ENCODE data around the gene M1AP.
A peak's percentile ranks its signal among the peaks of the same experiment; 100 is the strongest.

Gene M1AP

GRCh38 chr2:74593826-74594772 lies 54.0 kb downstream of the M1AP start:
- DNase-seq, result no peak

- DNase-seq, result no peak
Observed at GRCh38 chr2:74588664-74589063, 59.5 kb downstream of the M1AP start.

- DNase-seq, result peak; percentile 33
Observed at GRCh38 chr2:74587664-74588277, 60.4 kb downstream of the M1AP start.

DNA sequence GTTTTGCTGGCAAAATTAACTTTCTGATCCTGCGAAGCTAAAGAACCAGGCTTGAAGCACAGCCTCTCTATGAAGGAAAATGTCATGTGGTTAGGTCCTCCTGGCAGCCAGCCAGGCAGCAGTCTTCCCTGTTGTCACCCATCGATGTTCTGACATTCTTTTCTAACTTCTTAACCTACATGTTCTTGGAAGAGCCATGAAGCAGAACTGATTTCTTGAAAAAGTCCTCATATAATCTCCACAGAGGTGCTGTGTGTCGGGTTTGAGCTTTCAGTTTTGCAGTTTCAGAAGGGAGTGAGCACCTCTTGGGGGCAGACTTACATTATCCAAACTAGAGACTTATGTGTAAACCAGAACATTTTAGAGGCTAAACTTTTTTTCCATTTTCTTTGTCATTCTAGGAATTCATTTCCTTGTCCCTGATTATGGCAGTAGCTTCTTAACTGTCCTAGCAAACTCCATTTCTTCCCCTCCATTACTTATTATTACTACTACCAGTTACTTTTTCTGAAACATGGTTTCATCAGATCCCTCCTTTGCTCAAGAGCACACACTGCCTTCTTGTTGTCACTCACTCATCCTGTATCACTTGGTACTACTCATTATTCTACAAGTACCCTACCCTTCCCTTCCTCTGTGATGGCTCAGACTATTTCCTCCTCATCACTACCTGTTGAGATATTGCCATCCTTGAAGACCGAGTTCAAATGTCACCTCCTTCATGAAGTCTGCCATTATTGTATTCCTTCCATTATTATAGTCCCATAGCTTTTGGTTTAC lies 62.5 kb downstream of the M1AP start:
- DNase-seq, result no peak

GRCh38 chr2:74584088-74584645 lies 64.0 kb downstream of the M1AP start:
- no peak for DNase-seq

- no peak for DNase-seq
Observed at GRCh38 chr2:74583504-74583903, 64.6 kb downstream of the M1AP start.

- no peak for DNase-seq
Observed at GRCh38 chr2:74582184-74582583, 65.9 kb downstream of the M1AP start.

- DNase-seq, result no peak
Observed at GRCh38 chr2:74581463-74581862, 66.7 kb downstream of the M1AP start.

DNA sequence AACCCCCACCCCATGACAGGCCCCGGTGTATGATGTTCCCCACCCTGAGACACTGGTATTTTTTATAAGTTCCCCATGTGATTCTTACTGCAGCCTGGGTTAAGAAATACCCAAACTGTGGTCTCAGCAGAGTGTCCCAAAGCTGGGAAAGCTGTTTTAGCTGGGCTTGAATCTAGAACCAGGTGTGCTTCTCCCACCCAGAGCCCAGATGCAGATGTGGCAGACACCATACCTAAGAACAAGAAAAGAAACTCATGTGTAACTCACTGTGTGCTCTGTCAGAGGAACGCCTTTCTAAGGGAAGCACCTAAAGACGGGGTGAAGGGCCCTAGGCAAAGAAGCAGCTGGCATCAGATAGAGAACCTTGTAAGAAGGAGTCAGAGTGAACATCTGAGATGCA lies 69.7 kb downstream of the M1AP start:
- no peak for DNase-seq

DNA sequence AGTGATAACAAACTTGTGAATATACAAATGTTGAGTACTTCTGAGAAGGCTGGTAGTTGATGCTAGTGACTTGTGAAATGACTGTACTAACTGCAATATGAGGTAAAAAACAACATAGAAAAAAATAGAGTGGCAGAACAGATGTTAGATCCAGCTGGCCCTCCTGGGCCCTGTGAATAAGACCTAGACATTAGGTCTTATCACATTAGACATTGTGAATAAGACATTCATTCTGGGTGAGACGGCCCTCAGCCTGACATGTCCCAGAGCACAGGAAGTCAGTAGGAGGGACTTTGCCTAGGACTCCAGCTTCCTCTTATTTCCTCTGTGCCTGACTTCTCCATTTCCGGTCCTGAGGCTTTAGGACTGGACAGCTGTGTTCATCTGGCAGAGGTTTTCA lies 70.7 kb downstream of the M1AP start:
- no peak for DNase-seq

DNA sequence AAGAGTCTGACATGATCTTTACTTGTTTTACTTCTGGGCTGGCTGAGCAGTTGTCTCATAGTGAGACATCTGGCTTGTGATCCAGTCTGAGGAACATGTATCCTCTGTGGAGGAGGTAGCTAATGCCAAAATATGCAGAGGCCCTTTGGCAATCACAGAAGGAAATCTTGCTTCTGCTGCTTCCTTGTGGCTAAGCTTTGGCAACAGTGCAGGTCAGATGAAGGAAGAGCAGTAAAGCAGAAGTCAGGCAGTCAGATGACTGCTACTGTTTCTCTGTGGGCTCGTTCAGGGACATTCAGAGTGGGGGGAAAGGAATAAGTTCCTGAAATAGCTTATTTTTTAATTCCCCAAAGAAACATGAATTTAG lies 71.3 kb downstream of the M1AP start:
- no peak for DNase-seq

DNA sequence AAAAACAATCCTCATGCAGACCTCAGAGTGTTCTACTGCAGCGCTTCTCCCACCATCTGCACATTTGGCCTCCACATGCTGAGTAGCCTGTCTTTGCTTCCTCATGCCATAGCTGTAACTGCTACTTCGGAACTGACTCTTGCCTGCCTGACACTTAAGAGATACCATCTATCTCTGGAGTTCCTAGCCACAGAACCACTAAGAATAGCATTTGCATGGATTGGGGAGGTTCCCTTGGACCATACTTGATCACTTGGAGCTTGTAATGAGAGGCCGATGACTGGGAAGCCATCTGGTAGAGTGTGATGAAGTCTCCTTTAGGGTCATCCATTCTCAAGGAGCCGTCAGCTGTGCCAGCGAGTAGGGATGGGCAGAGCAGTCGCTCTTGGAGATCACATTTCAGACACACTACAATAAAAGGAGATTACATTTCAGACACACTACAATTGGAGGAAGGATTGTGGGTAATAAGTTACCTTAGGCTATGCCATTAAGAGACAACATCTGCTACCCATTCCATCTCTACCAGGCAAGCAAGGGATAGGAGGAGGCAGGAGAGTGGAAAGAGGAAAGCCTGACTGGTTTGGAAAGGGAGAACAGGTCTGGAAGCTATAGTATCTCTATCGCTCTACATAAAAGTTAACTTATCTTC lies 71.8 kb downstream of the M1AP start:
- no peak for DNase-seq

DNA sequence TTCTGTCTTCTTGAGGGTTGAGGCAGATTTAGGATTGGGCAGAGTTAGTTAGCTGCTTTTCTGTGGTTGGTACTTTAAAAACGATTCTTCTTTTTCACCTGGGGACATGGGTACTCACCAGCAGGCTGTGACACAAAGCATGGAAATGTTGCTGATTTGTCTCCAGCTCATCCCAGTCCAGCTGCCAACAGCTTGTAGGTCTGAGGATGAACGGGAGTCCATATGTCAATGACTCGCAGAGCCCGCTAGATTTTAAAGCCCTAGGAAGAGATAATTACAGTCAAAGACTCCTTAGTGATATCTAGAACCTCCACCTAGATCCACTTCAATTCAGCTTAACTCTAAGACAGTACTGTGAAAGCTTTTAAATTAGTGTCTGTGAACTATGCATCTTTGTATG lies 72.8 kb downstream of the M1AP start:
- DNase-seq, result no peak

GRCh38 chr2:74573747-74574562 lies 74.2 kb downstream of the M1AP start:
- no peak for DNase-seq

GRCh38 chr2:74572178-74572925 lies 75.8 kb downstream of the M1AP start:
- DNase-seq, result no peak

DNA sequence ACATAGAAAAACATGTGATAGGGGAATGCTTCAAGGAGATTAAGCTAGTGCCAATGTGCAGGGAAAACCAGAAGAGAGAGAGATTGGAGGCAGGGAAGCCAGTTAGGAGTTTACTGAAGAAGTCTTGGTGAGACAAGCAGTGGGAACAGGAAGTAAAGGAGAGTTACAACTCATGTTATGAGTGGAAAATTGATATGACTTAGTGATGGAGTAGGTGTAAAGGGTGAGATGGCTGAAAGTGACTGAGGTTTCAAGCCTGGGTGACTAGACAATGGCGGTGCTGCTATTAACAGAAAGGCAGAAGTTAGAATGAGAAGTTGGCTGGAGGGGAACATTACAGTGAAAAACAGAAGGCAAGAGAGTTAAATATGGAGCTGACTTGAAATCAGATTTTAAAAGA lies 77.1 kb downstream of the M1AP start:
- no peak for DNase-seq

DNA sequence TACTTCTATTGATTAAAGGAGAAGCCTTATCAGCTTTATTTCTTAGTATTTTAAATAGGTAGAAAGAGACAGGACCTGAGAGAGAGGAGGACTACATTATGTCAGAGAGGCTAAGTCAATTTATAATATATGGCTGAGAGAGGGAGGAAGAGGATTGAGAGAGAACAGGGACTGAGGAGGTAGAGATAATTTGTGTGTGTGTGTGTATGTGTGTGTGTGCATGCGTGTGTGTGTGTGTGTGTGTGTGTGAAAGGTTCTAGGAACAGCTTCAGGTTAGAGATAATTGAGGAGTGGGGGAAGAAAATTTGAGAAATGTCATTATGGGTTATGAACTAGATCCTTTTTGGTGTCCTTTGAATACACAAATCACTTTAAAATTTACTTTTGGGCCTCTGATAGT lies 78.4 kb downstream of the M1AP start:
- DNase-seq, result no peak

DNA sequence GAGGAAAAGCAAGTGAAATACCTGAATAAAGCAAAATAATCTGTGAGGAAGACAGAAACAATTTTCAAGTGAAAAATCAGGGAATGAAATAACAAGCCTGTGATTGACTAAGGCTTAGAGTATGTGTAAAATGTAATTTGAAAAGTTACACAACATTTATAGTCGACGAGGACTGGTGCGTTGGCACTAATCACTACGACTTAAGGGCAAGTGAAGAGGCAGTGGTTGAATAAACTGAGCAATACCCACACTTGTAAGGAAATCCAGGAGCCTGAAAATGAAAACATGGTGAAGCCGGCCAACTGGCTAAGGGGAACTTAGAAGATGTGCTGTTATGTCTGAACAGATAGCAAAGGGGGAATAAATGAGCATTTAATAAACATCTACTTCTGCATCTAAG lies 80.2 kb downstream of the M1AP start:
- no peak for DNase-seq

GRCh38 chr2:74566754-74567085 lies 81.4 kb downstream of the M1AP start:
- DNase-seq, result no peak

GRCh38 chr2:74566076-74566753 lies 81.9 kb downstream of the M1AP start:
- no peak for DNase-seq

GRCh38 chr2:74564222-74564621 lies 83.9 kb downstream of the M1AP start:
- DNase-seq, result no peak

All from activated CD4-positive, alpha-beta T cell treated with anti-CD3 and anti-CD28 coated beads for 1 hour (primary cell).